ENCODE results near the gene NHLRC2. TPM values are rescaled to one million over a fixed set of nuclear protein-coding genes. Genes with fewer than 3 reads are reported as not detected.

NHLRC2 gene
- total RNA-seq, 4 donors from 2014 or later, result 18.0 to 117 (median 24.1) TPM

DNA sequence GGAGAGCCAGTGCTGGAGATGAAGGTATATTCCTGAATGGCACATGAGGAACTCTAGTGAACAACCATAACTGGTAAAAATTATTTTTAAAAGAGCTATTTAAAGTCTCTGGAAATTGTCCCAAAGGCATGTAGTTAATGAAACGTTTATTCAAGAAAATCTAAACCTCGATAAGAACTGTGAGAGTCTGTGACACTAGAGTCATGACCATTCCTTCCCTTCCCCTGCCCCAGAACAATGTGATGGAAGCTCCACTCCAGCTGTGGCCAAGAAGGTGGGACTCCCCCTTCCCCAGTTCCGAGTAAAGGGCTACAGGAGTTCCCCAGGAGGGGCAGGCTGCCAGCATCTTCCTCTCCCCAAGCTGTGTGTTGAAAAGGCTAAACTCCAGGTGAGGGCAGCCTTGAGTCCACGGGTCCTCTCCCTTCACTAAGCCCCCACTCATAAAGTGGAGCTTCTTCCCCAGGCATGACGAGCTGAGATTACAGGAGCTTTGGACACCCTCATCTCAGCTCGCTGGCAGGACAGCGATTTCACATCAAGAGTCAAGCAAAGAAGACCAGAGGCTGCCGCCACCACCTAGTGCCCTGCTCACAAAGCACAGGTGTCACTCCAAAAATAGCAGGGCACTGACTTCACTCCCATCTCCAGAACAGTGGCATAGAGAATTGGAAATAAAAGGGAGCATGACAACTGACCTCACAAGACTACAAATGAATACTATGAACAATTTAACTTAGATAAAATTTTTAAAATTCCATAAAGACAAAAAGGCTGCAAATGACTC, 68.5 kb downstream of the NHLRC2 start:
- no peak for DNase-seq (ENCODE audit: low spot score)
- ATAC-seq (ENCODE audit: low FRiP score), result no peak
- TF ChIP-seq, protein P1, sequence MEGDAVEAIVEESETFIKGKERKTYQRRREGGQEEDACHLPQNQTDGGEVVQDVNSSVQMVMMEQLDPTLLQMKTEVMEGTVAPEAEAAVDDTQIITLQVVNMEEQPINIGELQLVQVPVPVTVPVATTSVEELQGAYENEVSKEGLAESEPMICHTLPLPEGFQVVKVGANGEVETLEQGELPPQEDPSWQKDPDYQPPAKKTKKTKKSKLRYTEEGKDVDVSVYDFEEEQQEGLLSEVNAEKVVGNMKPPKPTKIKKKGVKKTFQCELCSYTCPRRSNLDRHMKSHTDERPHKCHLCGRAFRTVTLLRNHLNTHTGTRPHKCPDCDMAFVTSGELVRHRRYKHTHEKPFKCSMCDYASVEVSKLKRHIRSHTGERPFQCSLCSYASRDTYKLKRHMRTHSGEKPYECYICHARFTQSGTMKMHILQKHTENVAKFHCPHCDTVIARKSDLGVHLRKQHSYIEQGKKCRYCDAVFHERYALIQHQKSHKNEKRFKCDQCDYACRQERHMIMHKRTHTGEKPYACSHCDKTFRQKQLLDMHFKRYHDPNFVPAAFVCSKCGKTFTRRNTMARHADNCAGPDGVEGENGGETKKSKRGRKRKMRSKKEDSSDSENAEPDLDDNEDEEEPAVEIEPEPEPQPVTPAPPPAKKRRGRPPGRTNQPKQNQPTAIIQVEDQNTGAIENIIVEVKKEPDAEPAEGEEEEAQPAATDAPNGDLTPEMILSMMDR (IDR thresholded peaks at IDR 0.05), result no peak

DNA sequence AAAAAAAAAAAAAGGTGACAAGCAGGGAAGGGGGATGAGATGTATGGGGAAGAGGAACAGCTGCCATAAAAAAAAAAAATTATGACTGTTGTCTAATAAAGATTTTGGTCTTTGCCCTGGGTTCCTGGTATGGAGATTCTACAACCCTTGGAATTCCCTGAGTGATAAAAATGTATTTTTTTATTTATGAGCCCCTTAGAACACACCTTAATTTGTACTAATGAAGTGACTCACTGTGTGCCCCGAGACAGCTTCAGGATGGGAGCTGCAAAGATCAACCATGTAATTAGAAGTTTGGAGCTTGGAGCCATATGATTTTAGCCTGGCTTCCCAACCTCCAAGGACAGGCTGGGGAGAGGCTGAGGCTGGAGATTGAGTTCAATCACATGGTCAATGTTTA, 69.7 kb downstream of the NHLRC2 start:
- TF ChIP-seq, protein P1 (IDR thresholded peaks at IDR 0.05), result no peak
- ATAC-seq (ENCODE audit: low FRiP score) (no peak), DNase-seq (ENCODE audit: low spot score) (no peak)

DNA sequence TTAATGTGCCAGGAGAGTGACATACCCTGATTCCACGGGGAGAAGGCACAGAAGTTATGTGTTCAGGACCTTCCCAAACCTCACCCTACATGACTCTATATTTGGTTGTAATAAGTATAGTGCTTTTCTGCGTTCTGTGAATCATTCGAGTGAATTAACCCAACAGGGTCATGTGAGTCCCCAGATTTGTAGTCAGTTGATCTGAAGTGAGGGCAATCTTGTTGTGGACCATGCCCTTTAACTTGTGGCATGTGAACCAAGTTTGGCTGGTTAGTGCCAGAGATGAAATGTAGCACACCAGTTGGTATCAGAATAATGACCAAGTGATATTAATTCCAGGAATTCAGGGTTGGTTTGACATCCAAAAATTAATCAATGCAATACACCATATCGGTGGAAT, 70.2 kb downstream of the NHLRC2 start:
- TF ChIP-seq, protein P1 (IDR thresholded peaks at IDR 0.05), result no peak
- no peak for DNase-seq (ENCODE audit: low spot score)
- ATAC-seq (ENCODE audit: low FRiP score), result no peak

DNA sequence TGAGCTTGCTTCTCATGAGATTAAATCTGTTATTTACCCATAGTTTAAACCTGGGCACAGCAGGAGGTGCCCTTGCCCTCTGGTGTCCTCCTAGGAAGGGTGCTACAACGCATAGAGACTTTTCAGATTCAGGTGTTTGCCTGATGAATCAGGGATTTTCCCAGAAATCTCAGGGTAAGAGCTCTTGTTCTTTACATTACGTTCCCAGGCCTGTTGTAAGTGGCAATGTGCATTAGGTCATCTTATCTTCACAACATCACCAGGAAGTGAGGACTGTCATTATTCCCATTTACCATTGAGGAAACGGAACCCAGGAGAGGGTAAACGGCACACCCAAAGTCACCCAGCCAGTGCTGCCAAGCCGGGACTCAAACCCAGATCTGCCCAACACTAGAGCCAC, 73.0 kb downstream of the NHLRC2 start:
- no peak for ATAC-seq (ENCODE audit: low FRiP score)
- TF ChIP-seq, protein P1 (IDR thresholded peaks at IDR 0.05), result no peak
- DNase-seq (ENCODE audit: low spot score), result no peak

DNA sequence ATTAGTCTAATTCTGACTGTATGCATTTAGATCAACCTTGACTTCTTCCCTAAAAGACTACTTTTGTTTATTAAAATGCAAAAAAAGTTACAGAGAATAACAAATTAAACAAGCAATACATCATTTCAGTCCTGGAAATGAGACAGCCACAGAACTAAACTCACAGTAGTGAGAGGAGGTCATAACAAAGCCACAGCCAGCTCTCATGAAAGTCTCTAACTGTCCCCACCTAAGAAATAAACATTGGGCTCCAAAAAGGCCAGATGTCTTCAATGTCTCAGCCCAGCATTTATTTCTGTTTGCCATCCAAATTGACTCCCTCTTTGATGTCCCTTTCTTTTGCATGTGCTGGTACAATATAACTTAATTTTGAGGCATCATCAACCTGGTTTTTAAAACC, 74.4 kb downstream of the NHLRC2 start:
- DNase-seq (ENCODE audit: low spot score) (no peak), ATAC-seq (ENCODE audit: low FRiP score) (no peak)
- TF ChIP-seq, protein P1 (IDR thresholded peaks at IDR 0.05), result no peak

DNA sequence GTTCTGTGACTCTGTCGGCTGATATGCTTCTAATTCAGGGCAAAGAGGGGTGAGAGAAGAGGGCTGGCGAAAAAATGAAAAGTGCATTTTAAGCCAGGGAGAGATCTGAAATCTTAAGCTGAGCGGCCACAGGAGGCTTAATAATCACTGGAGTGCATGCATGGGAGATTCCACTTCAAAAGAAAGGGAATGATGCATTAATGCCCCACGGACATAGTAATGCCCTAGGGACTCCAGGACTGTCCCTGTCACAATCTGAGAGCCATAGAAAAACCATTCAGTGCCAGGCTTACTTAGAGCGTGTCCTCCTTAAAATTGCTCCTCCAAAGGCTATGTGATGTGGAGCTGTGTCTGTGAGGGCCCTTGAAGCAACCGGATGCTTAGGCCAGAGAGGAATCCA, 75.1 kb downstream of the NHLRC2 start:
- no peak for ATAC-seq (ENCODE audit: low FRiP score)
- DNase-seq (ENCODE audit: low spot score), result no peak
- TF ChIP-seq, protein P1 (IDR thresholded peaks at IDR 0.05), result no peak

DNA sequence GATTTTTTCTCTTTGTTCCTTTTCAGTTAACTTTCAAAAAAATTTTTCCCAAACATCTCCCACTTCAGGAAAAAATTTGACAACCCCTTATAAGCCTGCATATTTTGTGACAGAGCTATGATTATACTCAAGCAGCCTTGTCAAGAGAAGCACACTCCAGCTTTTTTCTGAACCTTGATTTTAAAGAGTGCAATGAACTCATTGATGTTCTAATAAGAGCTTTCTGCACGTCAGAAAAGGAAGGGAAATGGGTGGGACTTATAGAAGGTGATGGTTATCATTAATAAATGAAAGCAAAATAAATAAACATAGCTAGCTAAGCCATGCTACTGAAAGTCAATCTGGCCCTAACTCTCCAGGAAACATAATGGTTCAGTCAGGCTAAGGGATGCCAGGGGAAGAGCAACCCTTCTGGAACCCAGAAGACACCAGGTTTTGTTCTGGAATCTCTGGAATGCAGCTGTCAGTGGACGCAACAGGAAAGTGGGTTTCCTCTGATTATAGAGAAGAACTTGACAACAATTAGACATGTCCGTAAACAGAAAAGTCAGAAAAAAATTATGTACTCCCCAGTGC, 76.1 kb downstream of the NHLRC2 start:
- no peak for ATAC-seq (ENCODE audit: low FRiP score)

More for the DNA sequence above, 76.1 kb downstream of the NHLRC2 start:
- DNase-seq (ENCODE audit: low spot score), result no peak
- TF ChIP-seq, protein P1 (IDR thresholded peaks at IDR 0.05), result no peak
